Measurements from ENCODE around the gene SLF2.
"Not testable (repeated sequence)": the region's sequence is repeated elsewhere in the genome, so short reads cannot be mapped to it uniquely, and the experiment has no call there.

The SLF2 gene

GRCh38 chr10:100963826-100964225 is 51.1 kb downstream of the SLF2 start:
- DNase-seq = no peak

GRCh38 chr10:100965820-100966219 is 53.1 kb downstream of the SLF2 start:
- no peak for DNase-seq

- no peak for DNase-seq
These were observed 54.1 kb downstream of the SLF2 start for GRCh38 chr10:100966887-100967286.

- no peak for DNase-seq
These were observed 54.6 kb downstream of the SLF2 start for GRCh38 chr10:100967332-100967731.

- DNase-seq = no peak
These were observed 55.4 kb downstream of the SLF2 start for GRCh38 chr10:100968062-100968736.

- no peak for DNase-seq
These were observed 56.1 kb downstream of the SLF2 start for GRCh38 chr10:100968863-100969186.

GRCh38 chr10:100969187-100970075 is 56.7 kb downstream of the SLF2 start, which contains the start of gene SEMA4G:
TSS of gene SEMA4G (plus strand) at chr10:100969504. CDS start at chr10:100972913, 3,409 bp downstream.
- peak in 1 of 2 experiments; percentile 9 for DNase-seq

- no peak for DNase-seq
These were observed 57.5 kb downstream of the SLF2 start for GRCh38 chr10:100970076-100970913.

GRCh38 chr10:100970914-100971811 is 58.4 kb downstream of the SLF2 start:
- no peak for DNase-seq

- no peak for DNase-seq
These were observed 59.5 kb downstream of the SLF2 start for GRCh38 chr10:100972115-100972903.

- DNase-seq = no peak
These were observed 60.3 kb downstream of the SLF2 start for GRCh38 chr10:100972904-100973535.

- not testable (repeated sequence) for DNase-seq
These were observed 62.6 kb downstream of the SLF2 start for GRCh38 chr10:100975397-100975796.

- DNase-seq = no peak
These were observed 64.1 kb downstream of the SLF2 start for GRCh38 chr10:100976906-100977305.

GRCh38 chr10:100977436-100977835 is 64.7 kb downstream of the SLF2 start:
- no peak for DNase-seq

GRCh38 chr10:100978121-100978900 is 65.5 kb downstream of the SLF2 start:
- DNase-seq = no peak

GRCh38 chr10:100978901-100979195 is 66.1 kb downstream of the SLF2 start:
- no peak for DNase-seq

GRCh38 chr10:100979791-100980272 is 67.1 kb downstream of the SLF2 start:
- no peak for DNase-seq

- no peak for DNase-seq
These were observed 67.5 kb downstream of the SLF2 start for GRCh38 chr10:100980311-100980710.

- no peak for DNase-seq
These were observed 67.9 kb downstream of the SLF2 start for GRCh38 chr10:100980711-100981110.

GRCh38 chr10:100981178-100981772 is 68.5 kb downstream of the SLF2 start:
- DNase-seq = no peak
